Measurements from ENCODE around the gene MAGI1. TPM values are rescaled to one million over a fixed set of nuclear protein-coding genes. Genes with fewer than 3 reads are reported as not detected.

The MAGI1 gene
- polyA plus RNA-seq, 3 donors, result not detected

DNA sequence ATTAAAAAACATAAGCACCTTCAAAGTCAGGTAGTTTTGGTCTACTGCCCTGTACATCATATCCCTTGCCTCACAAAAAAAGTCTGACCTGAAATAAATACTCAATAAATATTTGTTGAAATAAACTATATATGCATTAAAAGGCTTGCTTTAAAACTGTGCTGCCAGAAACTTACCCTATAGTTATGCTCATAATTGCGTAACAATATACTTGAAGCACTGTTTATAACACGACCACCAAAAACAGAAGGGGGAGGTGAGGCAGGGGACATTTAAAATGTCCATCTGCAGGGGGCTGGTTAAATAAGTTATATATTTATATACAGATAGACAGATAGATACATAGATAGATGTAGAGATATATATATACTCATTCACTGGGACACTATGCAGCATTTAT, 549.5 kb downstream of the MAGI1 start:
- TF ChIP-seq CTCF (IDR thresholded peaks at IDR 0.05), result no peak
- peaks cover 2% of the 10 kb centered on the region in 3 donors for H3K27me3 Mint-ChIP-seq (ENCODE audit: low read depth in 3 of 3)
- intact Hi-C loops (cut with micrococcal nuclease), result no loop called here
- H3K4me2 ChIP-seq (replicated peaks; ENCODE audit: extremely low read depth, low read length, poor library complexity, severe bottlenecking), result no peak overlapping the region
- no peak overlapping the region for H3K9ac ChIP-seq (ENCODE audit: insufficient read depth, low read length, poor library complexity, severe bottlenecking)
- no peak for DNase-seq
- no peak overlapping the region for H3K4me3 ChIP-seq (replicated peaks in 1 of 3; ENCODE audit: low read depth in 2 of 3, low read length in 3 of 3)
- H3K36me3 ChIP-seq (replicated peaks in 1 of 2; ENCODE audit: control insufficient read depth in 1 of 2, insufficient read depth in 2 of 2, low read length in 2 of 2), result no peaks in the 10 kb centered on the region
- H3K79me2 ChIP-seq (ENCODE audit: insufficient read depth, low read length), result no peaks in the 10 kb centered on the region
- H3K4me1 ChIP-seq (ENCODE audit: control insufficient read depth in 1 of 2, insufficient read depth in 2 of 2, low read length in 2 of 2), result no peaks in the 10 kb centered on the region
- H3K9me3 Mint-ChIP-seq, result peaks cover 0 to 3% (median 2%) of the 10 kb centered on the region in 7 donors
- no peak overlapping the region for H3K4me3 Mint-ChIP-seq
- no peak overlapping the region for H3K27ac Mint-ChIP-seq
- H2AFZ ChIP-seq (ENCODE audit: insufficient read depth, low read depth, low read length, poor library complexity, severe bottlenecking), result no peak overlapping the region
- no peaks in the 10 kb centered on the region for H3K9me3 ChIP-seq (replicated peaks in 1 of 2; ENCODE audit: control insufficient read depth in 1 of 2, insufficient read depth in 1 of 2, low read length in 2 of 2)
- WGBS (ENCODE audit: insufficient coverage), result no CpG with 5 or more reads among the region's 2 CpGs
- no peak overlapping the region for H3K27ac ChIP-seq (ENCODE audit: low read depth in 1 of 2, low read length in 2 of 2)
- no peaks in the 10 kb centered on the region for H3K27me3 ChIP-seq (ENCODE audit: control insufficient read depth in 2 of 2, insufficient read depth in 2 of 2, low read length in 2 of 2)
- H4K20me1 ChIP-seq (ENCODE audit: insufficient read depth, low read length), result no peaks in the 10 kb centered on the region
- no peaks in the 10 kb centered on the region for H3K36me3 Mint-ChIP-seq
- H3K4me1 Mint-ChIP-seq, result no peaks in the 10 kb centered on the region

DNA sequence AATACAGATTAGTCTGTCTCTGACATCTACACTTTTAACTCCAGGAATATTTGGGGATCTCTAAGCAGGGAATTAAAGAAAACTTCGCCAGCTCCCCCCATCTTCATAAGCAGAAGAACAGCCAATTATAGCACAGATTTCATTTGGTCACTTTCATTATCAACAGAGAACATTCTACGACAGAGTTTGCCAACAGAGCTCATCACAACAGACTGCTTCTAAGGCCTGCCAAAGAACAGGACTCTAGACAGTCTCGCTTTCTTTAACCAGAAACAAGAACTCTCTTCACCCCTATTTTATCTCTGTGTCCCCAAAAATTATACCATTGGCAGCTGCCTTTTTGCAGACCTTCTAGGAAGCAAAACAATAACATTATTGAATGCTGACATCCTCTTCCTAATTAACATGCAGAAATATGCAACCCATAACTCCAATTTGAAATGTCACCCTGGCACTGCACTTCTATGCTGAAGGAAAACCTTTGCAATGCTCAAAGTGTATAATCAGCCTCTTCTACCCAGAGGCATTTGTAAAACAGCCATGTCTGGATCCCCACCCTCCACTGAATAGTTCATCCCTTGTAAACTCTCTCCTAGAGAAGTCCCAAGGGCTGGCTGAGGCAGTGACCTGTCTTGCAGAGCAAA, 552.8 kb downstream of the MAGI1 start:
- DNase-seq, result no peak
- no peaks in the 10 kb centered on the region for H3K79me2 ChIP-seq (ENCODE audit: insufficient read depth, low read length)
- intact Hi-C loops (cut with micrococcal nuclease), result no loop called here
- Mint-ChIP-seq H3K4me1 (no peaks in the 10 kb centered on the region), H3K27me3 (ENCODE audit: low read depth in 3 of 3) (peaks cover 0 to 2% (median 2%) of the 10 kb centered on the region in 3 donors), H3K36me3 (no peaks in the 10 kb centered on the region), H3K9me3 (peaks cover 0 to 3% (median 0%) of the 10 kb centered on the region in 7 donors), H3K4me3 (no peak overlapping the region), H3K27ac (no peak overlapping the region)
- H3K36me3 ChIP-seq (replicated peaks in 1 of 2; ENCODE audit: control insufficient read depth in 1 of 2, insufficient read depth in 2 of 2, low read length in 2 of 2), result no peaks in the 10 kb centered on the region
- no peaks in the 10 kb centered on the region for H3K9me3 ChIP-seq (replicated peaks in 1 of 2; ENCODE audit: control insufficient read depth in 1 of 2, insufficient read depth in 1 of 2, low read length in 2 of 2)
- H3K4me3 ChIP-seq (replicated peaks in 1 of 3; ENCODE audit: low read depth in 2 of 3, low read length in 3 of 3), result no peak overlapping the region
- no peak overlapping the region for H3K9ac ChIP-seq (ENCODE audit: insufficient read depth, low read length, poor library complexity, severe bottlenecking)
- no peaks in the 10 kb centered on the region for H3K4me1 ChIP-seq (ENCODE audit: control insufficient read depth in 1 of 2, insufficient read depth in 2 of 2, low read length in 2 of 2)
- no peak for TF ChIP-seq CTCF (IDR thresholded peaks at IDR 0.05)
- no peak overlapping the region for H3K4me2 ChIP-seq (replicated peaks; ENCODE audit: extremely low read depth, low read length, poor library complexity, severe bottlenecking)
- H2AFZ ChIP-seq (ENCODE audit: insufficient read depth, low read depth, low read length, poor library complexity, severe bottlenecking), result no peak overlapping the region
- no peaks in the 10 kb centered on the region for H4K20me1 ChIP-seq (ENCODE audit: insufficient read depth, low read length)
- H3K27ac ChIP-seq (ENCODE audit: low read depth in 1 of 2, low read length in 2 of 2), result no peak overlapping the region
- 94% methylated on average over 2 of the region's 3 CpGs for WGBS (ENCODE audit: insufficient coverage)
- no peaks in the 10 kb centered on the region for H3K27me3 ChIP-seq (ENCODE audit: control insufficient read depth in 2 of 2, insufficient read depth in 2 of 2, low read length in 2 of 2)

Data from CD14-positive monocyte (primary cell).